GM19023 (cell line): ENCODE results near the gene COL5A2.

Experiments used
- ATAC-seq: cut with Tn5 transposase; IDR thresholded peaks from one replicate; pipeline ENCODE4 v1.9.1; 2021; ENCODE audit warnings: mild to moderate bottlenecking, moderate library complexity; ENCODE audit not compliant: unreplicated experiment

The COL5A2 gene

DNA sequence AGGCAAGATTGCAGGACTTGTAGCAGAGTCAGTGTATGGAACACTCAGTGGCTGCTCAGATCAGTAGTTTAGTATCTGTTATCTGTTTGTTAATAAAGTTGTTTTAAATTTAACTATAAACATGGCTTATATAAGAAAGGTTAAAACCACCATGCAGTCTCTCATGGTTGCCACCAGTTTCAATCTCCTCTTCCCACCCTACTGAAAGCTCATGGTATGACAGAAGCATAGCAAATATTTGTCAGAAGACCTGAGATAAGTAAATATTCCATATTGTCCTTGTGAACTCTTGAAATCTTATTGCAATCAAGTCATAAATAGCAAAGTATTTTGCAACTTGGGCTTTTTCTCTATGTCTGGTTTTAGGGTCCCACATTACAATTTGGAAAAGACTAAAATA, 2.1 kb upstream of the COL5A2 start:
- no peak for ATAC-seq

DNA sequence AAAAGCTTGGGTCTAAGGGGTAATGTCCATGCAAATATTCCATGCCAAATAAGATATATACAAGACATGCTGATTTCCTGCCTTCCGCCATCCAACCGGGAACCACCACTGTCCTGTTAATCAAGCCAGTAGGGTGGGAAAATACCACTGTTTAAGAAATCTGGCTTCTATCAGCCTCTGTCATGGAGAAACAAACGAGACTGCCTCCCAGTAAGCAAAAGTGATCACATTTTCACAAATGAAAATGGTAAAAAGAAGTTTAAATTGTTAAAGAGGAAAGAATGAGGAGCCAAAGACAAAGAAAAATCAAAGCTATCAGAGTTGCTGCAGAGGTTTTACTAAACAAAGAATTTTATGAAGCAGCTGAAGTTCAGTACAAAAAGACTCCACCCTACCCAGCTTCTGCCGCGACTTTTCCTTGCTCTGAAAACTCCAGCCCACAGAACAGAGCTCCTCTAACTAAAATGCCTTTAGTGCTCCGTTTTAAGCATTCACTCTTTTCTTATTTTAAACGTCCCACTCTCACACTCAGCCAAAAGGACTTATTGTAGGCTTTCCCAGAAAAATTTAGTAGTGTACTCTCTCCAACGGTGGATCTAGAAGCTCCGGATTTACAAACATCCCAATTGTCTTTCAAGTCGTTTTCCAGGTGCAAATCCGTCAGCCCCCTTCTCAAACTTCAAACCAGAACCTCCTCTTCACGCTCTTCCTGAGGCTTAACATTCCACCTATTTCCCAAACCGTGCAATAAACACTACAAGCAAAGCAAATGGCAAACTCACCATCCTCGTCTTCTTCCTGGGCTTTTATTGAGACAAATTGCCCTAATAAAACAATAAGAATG, 613 bp downstream of the COL5A2 start:
- ATAC-seq = no peak

DNA sequence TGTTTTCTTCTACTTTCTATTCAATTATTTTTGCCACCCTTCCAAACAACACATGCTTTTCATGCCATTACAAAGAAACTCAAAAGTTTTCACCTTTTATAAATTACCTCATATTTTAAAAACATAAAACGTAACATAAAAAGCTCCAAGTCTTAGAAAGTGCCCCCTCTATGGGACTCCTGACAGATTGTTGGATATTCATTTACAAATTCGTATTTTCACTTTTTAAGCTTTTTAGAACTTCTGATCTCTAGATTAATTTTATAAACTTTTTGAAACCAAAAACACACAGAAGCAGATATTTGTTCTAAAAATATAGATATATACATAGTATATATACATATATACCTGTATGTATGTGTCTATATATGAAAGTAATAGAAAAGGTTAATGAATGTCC, 1.5 kb downstream of the COL5A2 start:
- ATAC-seq = no peak

DNA sequence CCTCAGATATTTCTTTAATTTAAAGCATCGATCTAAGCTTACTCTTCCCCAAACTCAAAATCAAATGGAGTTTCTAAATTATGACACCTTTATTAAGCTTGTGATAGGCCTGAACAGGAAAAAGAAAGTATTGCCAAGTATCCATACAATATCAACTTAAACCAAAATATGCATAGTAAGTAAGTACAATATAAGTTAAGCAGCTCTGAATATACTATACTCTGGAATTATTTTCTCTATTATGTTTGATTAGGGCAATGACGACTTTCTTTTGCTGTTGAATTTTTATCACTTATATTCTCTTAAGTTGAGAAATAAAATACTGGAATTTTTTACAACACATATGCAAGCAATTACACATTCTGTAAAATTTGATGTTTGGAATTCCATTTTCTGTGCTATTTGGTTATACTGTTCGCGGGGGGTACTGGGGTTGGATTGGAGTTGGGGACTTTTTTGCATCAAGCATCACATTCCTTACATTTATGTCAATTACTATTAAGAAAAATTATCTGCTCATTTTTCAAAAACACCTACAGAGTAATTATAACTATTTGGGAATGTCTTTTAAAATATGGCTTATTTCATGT, 2.2 kb downstream of the COL5A2 start:
- ATAC-seq = no peak

DNA sequence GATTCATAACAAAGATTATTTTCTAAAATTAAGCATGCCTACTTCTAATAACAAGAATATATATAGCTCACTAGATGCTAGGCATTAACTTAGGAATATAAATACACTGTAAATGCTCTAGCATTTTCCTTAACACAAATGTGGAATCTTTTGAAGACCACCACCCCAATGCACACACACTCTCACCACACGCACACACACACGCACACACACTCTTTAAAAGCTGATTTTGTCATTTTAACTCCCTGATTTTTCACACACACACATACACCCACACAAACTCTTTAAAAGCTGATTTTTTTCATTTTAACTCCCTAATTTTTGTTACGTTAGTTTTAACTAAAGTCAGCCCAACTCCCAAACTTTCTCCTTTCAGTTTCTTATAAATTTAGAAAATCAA, 3.0 kb downstream of the COL5A2 start:
- no peak for ATAC-seq

DNA sequence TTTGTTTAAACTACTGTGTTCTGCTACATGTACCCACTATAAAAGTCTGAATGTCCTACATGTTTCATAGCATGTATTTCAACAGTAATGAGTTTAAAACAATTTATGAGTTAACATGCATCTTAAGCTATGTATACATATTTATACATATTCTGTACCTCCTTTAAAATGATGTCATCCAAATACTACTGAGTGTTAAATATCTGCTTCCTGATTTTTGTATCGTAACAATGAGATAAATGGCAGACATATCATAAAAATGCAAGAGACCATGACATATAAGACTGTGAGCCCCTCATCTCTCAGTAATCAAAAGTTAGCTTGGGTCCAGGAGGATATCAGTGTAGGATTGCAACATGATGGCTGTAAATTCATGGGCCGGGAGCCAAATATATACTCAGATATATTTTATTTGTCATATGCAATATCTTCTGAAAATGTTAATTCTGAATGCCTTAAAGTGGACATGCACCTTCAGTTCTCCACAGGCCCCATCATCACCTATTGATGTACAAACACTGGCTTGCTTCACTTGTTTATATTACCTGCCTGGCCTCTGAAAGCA, 3.6 kb downstream of the COL5A2 start:
- no peak for ATAC-seq

DNA sequence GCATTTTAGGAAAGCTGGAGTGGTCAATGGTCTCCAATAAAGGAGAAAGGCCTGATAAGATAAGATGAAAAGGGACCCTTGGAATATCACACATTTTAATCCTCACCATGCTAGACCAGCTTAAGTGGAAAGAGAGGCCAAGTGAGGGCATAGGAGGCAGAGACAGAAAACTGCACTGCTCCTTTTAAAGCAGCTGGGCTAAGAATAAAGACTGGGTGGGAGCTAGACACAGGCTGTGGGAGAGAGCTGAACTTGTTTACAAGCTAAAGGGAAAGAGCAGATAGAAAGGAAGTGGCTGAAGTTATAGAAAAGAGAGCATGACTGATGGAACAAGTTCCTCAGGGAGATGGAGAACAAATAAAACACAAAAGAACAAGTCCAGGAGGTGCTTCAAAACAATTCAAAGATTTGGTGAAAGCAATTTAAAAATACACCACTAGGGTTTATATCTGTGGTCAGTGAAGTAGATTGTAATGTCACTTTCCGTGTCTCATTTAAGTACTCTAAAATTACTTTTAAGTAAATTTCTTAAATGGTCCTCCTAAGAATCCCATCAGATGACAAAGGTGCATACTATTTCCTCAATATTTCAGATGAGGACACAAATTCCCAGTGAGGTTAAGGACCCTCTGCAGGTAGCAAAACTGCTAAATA, 7.5 kb downstream of the COL5A2 start:
- no peak for ATAC-seq

DNA sequence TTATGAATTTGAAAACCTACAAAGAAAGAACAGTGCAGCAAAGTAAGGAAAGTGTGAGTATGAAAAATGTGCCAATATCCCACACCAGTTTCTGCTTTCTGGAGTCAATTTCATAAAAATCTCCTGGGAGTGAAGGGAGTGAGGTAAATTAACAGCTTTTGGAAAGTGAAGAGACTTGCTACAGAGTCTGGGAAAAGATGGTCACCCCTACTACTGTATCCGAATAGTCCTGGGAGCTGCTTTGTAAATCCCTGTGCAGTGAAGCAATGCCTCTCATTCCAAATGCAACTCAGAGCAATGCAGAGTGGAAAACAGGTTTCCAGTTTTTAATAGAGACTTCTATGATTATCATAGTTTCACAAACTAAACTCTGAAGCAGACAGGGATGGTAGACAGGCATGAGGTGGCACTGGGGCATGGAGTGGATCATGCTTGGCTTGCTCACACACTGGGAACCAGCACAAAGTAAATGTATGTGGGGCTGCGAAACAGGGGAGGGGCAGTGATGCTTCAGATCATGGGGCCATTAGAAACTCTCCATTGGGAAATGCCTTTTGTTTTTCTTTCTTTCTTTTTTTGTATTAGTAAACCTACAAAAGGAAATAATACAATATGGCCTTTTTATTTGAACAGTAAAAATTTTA, 10.6 kb downstream of the COL5A2 start:
- ATAC-seq = no peak

DNA sequence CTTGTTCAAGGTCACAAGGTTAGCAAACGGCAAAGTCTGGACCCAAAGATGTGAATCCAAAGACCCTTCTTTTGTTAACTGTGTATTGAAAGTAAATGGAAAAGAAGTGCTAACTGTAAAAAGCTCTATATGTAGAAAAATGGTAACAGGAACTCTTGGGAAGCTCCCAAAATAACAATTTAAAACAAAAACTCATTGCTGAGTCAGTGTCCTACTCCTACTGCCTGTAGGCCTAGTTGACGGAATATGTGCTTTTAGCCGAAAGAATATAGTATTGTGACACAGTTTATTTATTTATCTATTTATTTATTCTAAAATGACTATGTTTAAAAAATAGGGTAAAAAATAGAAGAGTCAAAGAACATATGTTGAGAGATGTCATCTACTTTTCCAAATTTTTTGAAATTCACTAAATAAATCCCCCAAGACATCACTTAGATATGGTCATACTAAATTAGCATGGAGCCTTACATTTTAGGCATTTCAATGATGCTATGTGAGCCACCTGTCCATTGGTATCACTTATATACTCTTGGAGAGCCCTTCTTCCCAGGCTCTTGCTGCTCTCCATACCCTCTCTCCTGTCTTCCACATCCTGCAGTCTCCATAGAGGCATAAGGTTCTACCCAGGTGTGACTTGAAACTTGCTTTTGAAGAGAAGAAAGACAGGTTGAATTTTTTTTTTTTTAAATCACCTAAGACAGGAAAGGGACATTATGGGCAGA, 13.7 kb downstream of the COL5A2 start:
- no peak for ATAC-seq

DNA sequence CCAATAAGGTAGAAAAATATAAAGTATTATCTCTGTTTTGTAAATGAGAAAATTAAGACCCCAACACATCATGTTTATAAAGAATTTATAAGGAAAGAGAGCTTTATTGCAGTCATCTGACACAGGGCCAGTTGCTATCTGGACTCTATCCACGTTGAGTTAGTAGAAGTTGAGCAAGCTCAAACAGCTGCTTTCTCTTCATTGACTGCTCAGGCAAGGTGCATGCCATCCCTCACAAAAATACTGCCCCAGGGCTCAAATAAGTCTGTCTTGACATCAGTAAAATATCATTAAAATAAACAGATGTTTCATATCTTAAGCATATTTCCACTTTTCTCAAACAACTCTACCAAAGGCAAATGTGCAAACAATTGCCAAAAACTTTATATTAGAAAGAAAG, 14.8 kb downstream of the COL5A2 start:
- ATAC-seq = no peak

DNA sequence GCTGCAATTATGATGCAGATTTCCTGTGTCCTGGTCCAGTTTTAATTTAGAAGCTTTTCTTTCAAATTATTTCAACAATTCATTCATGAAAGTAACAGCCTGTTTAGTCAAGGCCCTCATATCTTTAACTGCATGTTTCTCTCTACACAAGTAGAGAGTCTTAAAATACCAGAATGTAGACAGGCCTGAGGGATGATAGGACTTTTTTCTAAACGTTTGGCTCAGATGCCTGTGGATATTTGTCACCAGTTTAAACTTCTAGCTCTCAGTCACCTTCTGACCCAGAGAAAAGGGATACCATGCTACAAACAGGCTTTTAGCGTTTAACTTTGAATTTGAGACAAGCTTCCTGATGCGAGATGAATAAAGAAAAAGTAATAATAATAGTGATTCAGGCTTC, 15.7 kb downstream of the COL5A2 start:
- no peak for ATAC-seq

DNA sequence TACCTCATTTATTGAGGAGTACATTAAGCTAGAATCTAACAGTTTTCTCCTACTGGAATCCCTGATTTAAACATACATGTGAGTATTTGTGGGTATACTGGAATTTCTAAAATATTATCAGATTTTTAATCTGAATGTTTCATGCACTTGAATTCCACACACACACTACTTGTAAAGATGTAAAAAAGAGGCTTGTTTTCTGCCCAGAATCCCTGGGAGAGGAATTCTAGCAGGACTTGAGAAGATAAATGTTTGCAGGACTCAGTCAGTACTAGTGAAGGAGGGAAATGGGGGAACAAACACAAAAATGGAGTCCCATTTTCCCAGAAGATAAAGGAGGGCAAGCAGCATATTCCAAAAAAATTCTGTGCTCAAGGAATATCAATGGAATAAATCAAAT, 17.0 kb downstream of the COL5A2 start:
- ATAC-seq = no peak

DNA sequence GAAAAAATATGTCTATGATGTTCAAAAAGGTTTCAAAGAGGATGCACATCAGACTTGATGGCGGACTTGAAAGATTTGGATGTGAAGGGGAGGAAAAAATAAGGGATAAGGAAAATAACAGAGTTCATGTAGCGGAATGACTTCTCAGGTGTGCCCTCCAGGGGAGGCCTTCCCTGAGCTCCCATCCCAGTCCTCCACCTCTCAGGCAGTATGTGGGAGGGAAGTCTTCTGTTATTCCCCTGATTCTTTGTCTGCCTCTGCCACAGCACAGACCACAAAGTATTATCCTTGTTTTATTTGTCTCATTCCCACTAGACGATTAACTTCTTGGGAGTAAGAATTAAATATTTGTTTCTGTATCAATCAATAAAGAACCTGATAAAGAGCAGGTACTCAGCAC, 17.7 kb downstream of the COL5A2 start:
- ATAC-seq = no peak

DNA sequence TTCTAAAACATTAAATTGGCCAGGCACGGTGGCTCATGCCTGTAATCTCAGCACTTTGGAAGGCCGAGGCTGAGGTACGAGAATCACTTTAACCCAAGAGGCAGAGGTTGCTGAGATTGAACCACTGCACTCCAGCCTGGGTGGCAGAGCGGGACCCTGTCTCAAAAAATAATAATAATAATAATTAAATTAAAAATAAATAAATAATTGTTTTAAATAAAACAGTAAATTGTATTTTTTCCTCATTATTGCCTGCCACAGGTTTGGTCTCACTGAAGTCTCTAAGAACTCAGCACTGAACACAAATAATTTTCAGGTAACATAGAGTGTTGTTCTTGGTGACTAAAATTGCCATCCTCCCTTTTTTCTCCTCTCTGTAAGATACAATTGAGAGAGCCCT, 19.8 kb downstream of the COL5A2 start:
- ATAC-seq = no peak

DNA sequence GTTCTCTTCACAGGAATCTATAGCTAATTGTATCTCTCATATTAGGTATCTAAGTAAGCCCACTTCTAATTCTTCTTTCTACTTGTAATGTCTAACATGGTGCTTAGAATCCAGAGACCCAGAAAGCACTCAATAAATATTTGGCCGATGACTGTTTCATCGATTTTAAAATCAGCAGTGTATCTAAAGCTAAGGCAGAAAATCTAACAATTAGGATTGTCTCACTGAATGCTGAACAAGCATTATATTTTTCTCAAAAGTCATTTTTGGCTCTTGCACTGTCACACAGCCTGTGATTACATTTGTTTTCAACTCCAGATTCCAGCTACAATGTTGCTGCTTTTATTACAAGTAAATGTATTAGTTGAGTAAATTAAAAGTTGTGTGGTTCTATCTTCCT, 20.3 kb downstream of the COL5A2 start:
- ATAC-seq = no peak

DNA sequence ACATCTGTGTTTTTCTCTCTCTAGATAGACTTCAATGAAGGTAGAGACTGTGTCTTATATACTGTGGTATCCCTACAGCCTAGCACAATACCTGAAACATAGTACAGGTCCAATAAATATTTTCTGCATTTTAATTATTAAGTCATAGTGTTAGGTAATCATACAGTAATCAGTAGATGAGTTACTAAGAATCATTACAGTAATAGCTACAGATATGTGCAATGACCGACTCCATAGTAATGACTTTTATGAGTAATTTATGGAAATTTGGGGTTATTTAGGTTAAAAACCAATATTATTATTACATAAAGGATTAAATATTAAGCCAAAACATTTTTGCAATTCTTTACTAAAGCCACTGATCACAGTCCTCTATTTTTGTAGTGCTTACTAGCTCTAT, 21.6 kb downstream of the COL5A2 start:
- ATAC-seq = no peak

DNA sequence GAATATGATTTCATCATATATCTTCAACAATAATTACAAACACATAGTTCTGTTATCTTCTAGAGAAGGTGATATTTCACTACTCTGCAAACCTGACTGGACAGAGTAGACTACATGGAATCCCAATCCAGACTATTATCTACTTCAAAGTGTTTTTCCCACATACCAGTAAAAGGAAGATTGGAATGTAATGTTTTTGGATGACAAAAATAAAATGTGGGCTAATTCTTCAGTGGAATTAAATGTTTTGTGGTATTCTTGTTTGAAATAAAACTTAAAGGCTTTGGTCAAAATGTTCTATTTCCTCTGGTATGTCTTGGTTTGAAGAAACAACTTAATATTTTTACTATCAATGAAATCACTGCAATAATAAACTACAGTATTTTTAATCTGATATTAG, 22.1 kb downstream of the COL5A2 start:
- ATAC-seq = no peak

DNA sequence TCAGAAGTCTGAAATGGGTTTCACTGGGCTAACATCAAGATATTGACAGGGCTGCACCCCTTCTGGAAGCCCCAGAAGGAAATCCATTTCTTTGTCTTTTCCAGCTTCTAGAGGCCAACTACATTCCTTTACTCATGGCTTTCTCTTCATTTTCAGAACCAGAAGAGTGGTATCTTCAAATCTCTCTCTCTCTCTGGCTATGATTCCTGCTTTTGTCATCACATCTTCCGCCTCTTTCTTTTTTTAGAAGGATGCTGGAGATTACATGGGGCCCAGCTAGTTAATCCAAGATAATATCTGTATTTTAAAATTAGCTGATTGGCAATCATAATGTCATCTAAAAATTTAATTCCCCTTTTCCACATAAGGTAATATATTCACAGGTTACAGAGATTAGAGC, 23.8 kb downstream of the COL5A2 start:
- no peak for ATAC-seq

DNA sequence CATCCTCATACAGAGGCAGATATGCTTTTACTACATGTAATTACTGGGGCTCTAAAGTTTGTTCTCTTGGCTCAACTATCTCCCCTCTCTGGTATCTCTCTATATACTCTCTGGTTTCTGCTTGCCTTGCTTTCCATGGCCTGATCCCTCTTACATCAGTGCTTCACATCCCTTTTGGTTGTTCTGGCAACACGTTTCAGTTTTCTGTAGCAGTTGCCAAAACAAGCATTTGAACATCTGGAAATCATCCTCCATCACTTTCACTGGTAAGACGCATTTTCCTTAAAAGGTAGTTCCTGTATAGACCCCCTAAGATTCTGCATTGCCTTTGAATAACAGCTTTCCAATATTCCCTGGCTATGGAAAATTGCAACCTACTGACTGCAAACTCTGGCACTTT, 25.9 kb downstream of the COL5A2 start:
- no peak for ATAC-seq

DNA sequence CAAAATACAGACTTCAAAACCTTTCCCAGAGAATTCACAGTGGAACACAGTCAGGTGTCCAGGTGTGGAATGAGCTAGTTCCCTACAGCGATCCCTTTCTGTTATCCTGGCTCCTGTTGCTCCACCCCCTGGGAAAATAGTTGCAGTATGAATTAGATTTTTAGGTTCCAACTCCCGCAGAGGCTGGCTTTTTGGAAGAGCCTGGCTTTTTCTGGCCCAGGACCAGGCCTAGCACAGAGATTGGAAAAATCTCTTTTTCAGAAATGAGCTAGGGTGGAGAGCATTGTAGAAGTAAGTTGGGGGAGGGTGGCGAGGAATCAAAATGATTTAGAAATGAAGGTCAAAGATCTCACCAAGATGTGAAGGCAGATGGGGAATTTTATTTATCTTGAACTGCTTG, 27.1 kb downstream of the COL5A2 start:
- no peak for ATAC-seq

DNA sequence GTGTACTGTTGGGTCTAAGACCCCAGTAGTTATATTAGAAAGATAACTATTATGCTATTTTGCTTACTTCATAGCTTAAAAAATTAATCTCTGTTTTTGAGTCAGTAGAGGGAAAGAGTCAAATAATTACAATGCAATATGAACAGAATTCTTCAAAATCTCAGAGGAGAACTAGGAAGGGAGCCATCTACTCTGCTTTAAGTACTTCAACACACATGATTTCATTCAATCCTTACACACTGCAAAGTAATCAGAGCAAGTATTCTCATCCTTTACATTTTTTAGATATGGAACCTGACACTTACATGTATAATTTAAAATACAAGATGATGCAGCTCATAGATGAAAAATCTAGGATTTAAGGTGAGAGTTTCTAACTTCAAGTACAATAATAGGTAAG, 27.7 kb downstream of the COL5A2 start:
- no peak for ATAC-seq
